ENCODE results near the gene MRI1. TPM values are rescaled to one million over a fixed set of nuclear protein-coding genes. Genes with fewer than 3 reads are reported as not detected.
"Not testable (repeated sequence)": the region's sequence is repeated elsewhere in the genome, so short reads cannot be mapped to it uniquely, and the experiment has no call there.

MRI1 gene
- total RNA-seq, 1 donor from 2014 or later: 13.7 TPM

GRCh38 chr19:13784731-13785452 lies 20.6 kb downstream of the MRI1 start:
- intact Hi-C loops (cut with micrococcal nuclease): loop anchor here (10.0 kb wide), 1 partner anchor 80 kb away; no protein-coding TSS in a partner anchor
- Histone ChIP-seq H3K36me3 (no peaks in the 10 kb centered on the region), H3K27me3 (ENCODE audit: low read depth) (no peaks in the 10 kb centered on the region), H3K4me3 (no peak overlapping the region), H3K9me3 (replicated peaks) (no peaks in the 10 kb centered on the region), H3K27ac (replicated peaks) (peak overlapping the region; percentile 19), H3K4me1 (peaks cover 32% of the 10 kb centered on the region)
- peak; percentile 71 for DNase-seq
- TF ChIP-seq CTCF (IDR thresholded peaks at IDR 0.05; ENCODE audit: borderline replicate concordance): peak; percentile 74

GRCh38 chr19:13788991-13789390 lies 24.7 kb downstream of the MRI1 start:
- Histone ChIP-seq H3K27me3 (ENCODE audit: low read depth) (no peaks in the 10 kb centered on the region), H3K9me3 (replicated peaks) (no peaks in the 10 kb centered on the region), H3K4me3 (no peak overlapping the region), H3K36me3 (no peaks in the 10 kb centered on the region), H3K27ac (replicated peaks) (peak overlapping the region; percentile 80), H3K4me1 (peaks cover 19% of the 10 kb centered on the region)
- no peak for DNase-seq
- no peak for TF ChIP-seq CTCF (IDR thresholded peaks at IDR 0.05; ENCODE audit: borderline replicate concordance)
- intact Hi-C loops (cut with micrococcal nuclease): loop anchor here (10.0 kb wide), 1 partner anchor 76 kb away; no protein-coding TSS in a partner anchor

- Histone ChIP-seq H3K4me3 (no peak overlapping the region), H3K9me3 (replicated peaks) (no peaks in the 10 kb centered on the region), H3K27ac (replicated peaks) (no peak overlapping the region), H3K36me3 (no peaks in the 10 kb centered on the region), H3K4me1 (peaks cover 17% of the 10 kb centered on the region), H3K27me3 (ENCODE audit: low read depth) (no peaks in the 10 kb centered on the region)
- intact Hi-C loops (cut with micrococcal nuclease): no loop called here
- DNase-seq: no peak
- TF ChIP-seq CTCF (IDR thresholded peaks at IDR 0.05; ENCODE audit: borderline replicate concordance): no peak
Measured at GRCh38 chr19:13790354-13790753, 26.0 kb downstream of the MRI1 start.

- intact Hi-C loops (cut with micrococcal nuclease); H3K4me3 ChIP-seq; H3K36me3 ChIP-seq; H3K9me3 ChIP-seq (replicated peaks); DNase-seq; H3K27me3 ChIP-seq (ENCODE audit: low read depth): not testable (repeated sequence)
- Histone ChIP-seq H3K4me1 (peaks cover 34% of the 10 kb centered on the region), H3K27ac (replicated peaks) (peak overlapping the region; percentile 95)
Measured at GRCh38 chr19:13793317-13793716, 29.0 kb downstream of the MRI1 start.

GRCh38 chr19:13794398-13794756 lies 30.1 kb downstream of the MRI1 start:
- intact Hi-C loops (cut with micrococcal nuclease): no loop called here
- no peak for TF ChIP-seq CTCF (IDR thresholded peaks at IDR 0.05; ENCODE audit: borderline replicate concordance)

More at GRCh38 chr19:13794398-13794756, 30.1 kb downstream of the MRI1 start:
- DNase-seq: peak; percentile 83
- no peaks in the 10 kb centered on the region for H3K36me3 ChIP-seq
- peak overlapping the region; percentile 82 for H3K4me3 ChIP-seq
- H3K27me3 ChIP-seq (ENCODE audit: low read depth): no peaks in the 10 kb centered on the region
- H3K27ac ChIP-seq (replicated peaks): peak overlapping the region; percentile 95
- H3K9me3 ChIP-seq (replicated peaks): no peaks in the 10 kb centered on the region
- peaks cover 31% of the 10 kb centered on the region for H3K4me1 ChIP-seq
